HEK293T (cell line): ENCODE data around the gene LIPC.

Experiments used
- CTCF ChIA-PET: fragments of 350-600 bp; formaldehyde crosslinking; extraction: SDS; loops from one replicate; lab custom pipeline; 2021; ENCODE audit warnings: antibody characterized with exemption, inconsistent platforms; lab: Yijun Ruan, JAX
- POLR2A ChIA-PET: fragments of 350-600 bp; formaldehyde crosslinking; extraction: SDS; loops from one replicate; lab custom pipeline; 2020; ENCODE audit warnings: antibody characterized with exemption, inconsistent platforms; lab: Yijun Ruan, JAX
- DNase-seq: peaks from one replicate; pipeline ENCODE4 v3.0.0; 2012; ENCODE audit warnings: mixed read lengths; ENCODE audit errors: extremely low spot score
- ARNT ChIP-seq: fragments of 450-650 bp; IDR thresholded peaks from 2 replicates; pipeline ENCODE4 v1.6.1; 2017; ENCODE audit warnings: mild to moderate bottlenecking
- BHLHE40 ChIP-seq: fragments of 450-650 bp; IDR thresholded peaks from 2 replicates; pipeline ENCODE4 v1.6.1; 2016; ENCODE audit warnings: mild to moderate bottlenecking, moderate library complexity, borderline replicate concordance
- CTBP1 ChIP-seq: fragments of 450-650 bp; IDR thresholded peaks from 2 replicates; pipeline ENCODE4 v1.6.1; 2016; ENCODE audit warnings: borderline replicate concordance
- ELF4 ChIP-seq: fragments of 450-650 bp; IDR thresholded peaks from 2 replicates; pipeline ENCODE4 v1.6.1; 2017; ENCODE audit warnings: antibody characterized with exemption
- FOXA1 ChIP-seq: fragments of 450-650 bp; IDR thresholded peaks from 2 replicates; pipeline ENCODE4 v1.6.1; 2016; ENCODE audit warnings: mild to moderate bottlenecking
- FOXK2 ChIP-seq: fragments of 450-650 bp; IDR thresholded peaks from 2 replicates; pipeline ENCODE4 v1.6.1; 2016; ENCODE audit warnings: mild to moderate bottlenecking
- FOXM1 ChIP-seq: fragments of 450-650 bp; IDR thresholded peaks from 2 replicates; pipeline ENCODE4 v1.6.1; 2017; ENCODE audit warnings: mild to moderate bottlenecking, borderline replicate concordance
- HDGF ChIP-seq: fragments of 450-650 bp; IDR thresholded peaks from 2 replicates; pipeline ENCODE4 v1.6.1; 2017; ENCODE audit warnings: antibody characterized with exemption, borderline replicate concordance
- L3MBTL2 ChIP-seq: fragments of 450-650 bp; conservative IDR thresholded peaks from 2 replicates; pipeline ENCODE4 v1.6.1; 2016; ENCODE audit warnings: mild to moderate bottlenecking
- LEF1 ChIP-seq: fragments of 450-650 bp; IDR thresholded peaks from 2 replicates; pipeline ENCODE4 v1.6.1; 2017; ENCODE audit warnings: mild to moderate bottlenecking, borderline replicate concordance
- NFRKB ChIP-seq: fragments of 450-650 bp; IDR thresholded peaks from 2 replicates; pipeline ENCODE4 v1.6.1; 2016; ENCODE audit warnings: mild to moderate bottlenecking, moderate library complexity
- PKNOX1 ChIP-seq: fragments of 450-650 bp; IDR thresholded peaks from 2 replicates; pipeline ENCODE4 v1.6.1; 2016
- SP1 ChIP-seq: fragments of 450-650 bp; IDR thresholded peaks from 2 replicates; pipeline ENCODE4 v1.6.1; 2017
- SUZ12 ChIP-seq: fragments of 450-650 bp; IDR thresholded peaks from 2 replicates; pipeline ENCODE4 v1.6.1; 2016; ENCODE audit warnings: mild to moderate bottlenecking
- TARDBP ChIP-seq: fragments of 450-650 bp; IDR thresholded peaks from 2 replicates; pipeline ENCODE4 v1.6.1; 2016
- ZNF384 ChIP-seq: fragments of 450-650 bp; IDR thresholded peaks from 2 replicates; pipeline ENCODE4 v1.6.1; 2016

Gene LIPC

DNA sequence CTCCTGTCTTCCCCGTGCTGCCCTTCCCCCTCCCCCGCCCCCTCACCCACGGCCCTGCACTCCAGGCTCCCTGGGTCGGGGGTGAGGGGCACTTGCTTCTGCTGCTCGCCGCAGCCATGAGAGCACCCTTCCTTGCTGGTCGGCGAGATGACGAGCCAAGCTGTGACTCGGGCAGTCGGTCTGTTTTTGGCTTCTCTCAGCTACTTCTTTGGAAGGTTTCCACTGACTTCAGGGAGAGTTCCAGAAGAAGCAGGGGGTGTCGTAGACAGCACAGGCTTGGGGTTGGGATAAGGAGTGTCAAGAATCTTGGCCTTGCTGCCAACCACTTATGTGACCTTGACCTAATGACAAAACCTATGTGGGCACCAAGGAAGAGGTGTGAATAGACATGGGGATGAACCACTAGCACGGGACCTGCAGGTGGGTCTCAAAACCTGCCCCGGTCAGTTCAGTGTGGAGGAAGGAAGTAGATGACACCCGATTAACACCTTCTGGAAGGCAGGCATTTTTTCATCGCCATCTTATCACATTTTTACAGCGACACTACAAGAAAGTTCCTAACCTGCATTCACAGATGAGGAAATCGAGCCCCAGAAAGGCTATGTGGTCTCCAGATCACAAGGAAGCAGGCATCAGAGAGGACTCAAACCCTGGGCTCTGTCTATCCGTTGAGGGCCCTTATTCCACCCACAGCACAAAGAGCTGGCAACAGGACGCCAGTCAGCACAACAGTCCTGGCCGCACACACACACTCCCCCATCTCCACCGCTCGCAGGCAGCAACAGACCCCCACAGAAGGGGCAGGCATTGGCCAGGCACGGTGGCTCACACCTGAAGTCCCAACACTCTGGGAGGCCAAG, 120.9 kb downstream of the LIPC start:
- no peak for DNase-seq
- ChIA-PET CTCF (no interaction called here), POLR2A (no interaction called here)
- no peak for TF ChIP-seq SUZ12

DNA sequence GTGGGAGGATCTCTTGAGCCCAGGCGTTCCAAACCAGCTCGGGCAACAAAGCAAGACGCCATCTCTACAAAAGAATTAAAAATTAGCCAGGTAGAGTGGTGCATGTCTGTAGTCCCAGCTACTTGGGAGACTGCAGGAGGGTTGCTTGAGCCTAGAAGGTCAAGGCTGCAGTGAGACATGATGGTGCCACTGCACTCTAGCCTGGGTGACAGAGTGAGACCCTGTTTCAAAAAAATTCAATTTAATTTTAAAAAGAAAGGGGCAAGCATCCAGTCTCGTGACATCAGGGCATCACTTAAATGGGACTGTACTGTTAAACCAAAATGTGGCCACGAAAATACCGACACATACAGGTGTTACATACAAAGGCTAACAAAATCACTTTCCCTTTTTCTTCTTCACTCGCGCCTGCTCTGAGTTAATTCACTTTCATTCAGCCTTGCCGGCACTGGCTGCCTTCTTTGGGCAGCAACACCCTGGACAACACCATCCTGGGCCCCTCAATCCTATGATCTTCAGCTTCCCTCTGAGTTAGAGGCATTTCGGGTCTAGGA, 121.7 kb downstream of the LIPC start:
- ChIA-PET CTCF (no interaction called here), POLR2A (no interaction called here)
- DNase-seq = no peak
- no peak for TF ChIP-seq L3MBTL2
- TF ChIP-seq ZNF384 = no peak
- no peak for TF ChIP-seq BHLHE40
- TF ChIP-seq ELF4 = no peak
- no peak for TF ChIP-seq HDGF
- TF ChIP-seq FOXK2 = no peak
- no peak for TF ChIP-seq TARDBP

DNA sequence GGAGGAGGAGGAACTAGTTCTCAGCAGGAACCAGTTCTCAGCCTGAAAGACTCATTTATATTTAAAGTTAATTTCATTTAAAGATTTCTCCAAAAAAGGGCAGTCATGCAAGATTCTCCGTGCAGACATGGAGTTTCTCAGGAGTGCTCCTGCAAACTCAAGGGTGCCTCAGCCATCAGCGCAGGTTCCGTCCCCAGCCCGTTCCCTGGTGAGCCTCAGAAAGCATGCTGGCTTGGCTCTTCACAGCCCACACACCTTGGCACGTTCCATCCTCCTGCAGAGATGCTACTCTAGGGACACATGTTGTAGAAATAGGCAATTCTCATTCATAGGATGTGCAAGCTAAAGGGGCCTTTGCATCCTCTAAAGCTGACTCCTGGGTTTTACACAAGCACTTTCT, 123.0 kb downstream of the LIPC start:
- CTCF ChIA-PET = no interaction called here
- DNase-seq = no peak
- TF ChIP-seq SUZ12 = no peak
- no peak for TF ChIP-seq ZNF384
- no peak for TF ChIP-seq NFRKB
- TF ChIP-seq ELF4 = no peak
- no peak for TF ChIP-seq HDGF
- TF ChIP-seq SP1 = no peak
- TF ChIP-seq L3MBTL2 = no peak
- TF ChIP-seq ARNT = no peak
- TF ChIP-seq FOXM1 = no peak
- no peak for TF ChIP-seq CTBP1

GRCh38 chr15:58555162-58556027, 123.6 kb downstream of the LIPC start:
- POLR2A ChIA-PET = no interaction called here
- TF ChIP-seq LEF1 = no peak
- no peak for DNase-seq
- CTCF ChIA-PET = no interaction called here

More for the DNA sequence above, 123.0 kb downstream of the LIPC start:
- POLR2A ChIA-PET = no interaction called here

DNA sequence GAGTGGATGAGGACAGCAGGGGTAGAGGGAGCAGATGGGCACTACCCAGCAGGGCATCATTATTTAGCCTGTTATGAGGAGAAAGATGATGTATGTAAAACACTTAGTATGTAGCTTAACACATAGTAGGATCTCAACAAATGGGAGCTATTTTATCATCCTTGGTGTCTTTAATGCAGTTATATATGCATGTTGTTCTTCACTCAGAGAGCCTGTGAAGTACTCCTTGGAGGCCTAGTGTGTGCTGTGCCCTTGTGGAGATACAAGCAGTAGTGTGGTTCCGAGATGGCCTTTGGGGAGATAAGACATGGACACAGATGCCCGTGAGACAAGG, 124.2 kb downstream of the LIPC start:
- no peak for DNase-seq
- TF ChIP-seq TARDBP (no peak), FOXK2 (no peak), FOXM1 (no peak), NFRKB (no peak), LEF1 (no peak), ARNT (no peak), BHLHE40 (no peak), PKNOX1 (no peak), HDGF (no peak), CTBP1 (no peak), L3MBTL2 (no peak), SP1 (no peak)
- ChIA-PET CTCF (no interaction called here), POLR2A (no interaction called here)

DNA sequence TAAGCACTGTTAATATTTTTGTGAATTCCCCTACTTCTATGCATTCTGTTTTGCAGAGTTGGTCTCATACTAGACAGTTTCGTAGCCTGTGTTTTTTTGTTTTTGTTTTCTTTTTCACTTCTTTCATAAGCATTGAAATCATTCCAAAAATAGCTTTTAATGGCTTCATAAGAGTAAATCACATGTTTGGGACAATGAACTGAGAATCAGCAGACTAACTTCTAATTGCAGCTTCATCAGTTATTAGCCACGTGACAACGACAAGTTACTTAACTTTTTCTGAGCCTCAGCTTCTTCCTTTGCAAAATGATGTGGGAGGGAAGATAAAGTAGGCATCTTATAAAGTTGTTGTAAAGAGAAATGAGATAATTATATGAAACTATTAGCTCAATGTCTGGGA, 124.8 kb downstream of the LIPC start:
- DNase-seq = no peak
- ChIA-PET CTCF (no interaction called here), POLR2A (no interaction called here)
- TF ChIP-seq L3MBTL2 (no peak), FOXK2 (no peak), FOXM1 (no peak), ELF4 (no peak), SP1 (no peak), ARNT (no peak), NFRKB (no peak), SUZ12 (no peak), HDGF (no peak), BHLHE40 (no peak), CTBP1 (no peak), PKNOX1 (no peak)

GRCh38 chr15:58558777-58559176, 127.0 kb downstream of the LIPC start:
- ChIA-PET CTCF (no interaction called here), POLR2A (no interaction called here)
- TF ChIP-seq L3MBTL2 = no peak
- TF ChIP-seq NFRKB = no peak
- TF ChIP-seq FOXA1 = no peak
- no peak for TF ChIP-seq SUZ12
- TF ChIP-seq FOXM1 = no peak
- TF ChIP-seq CTBP1 = no peak
- TF ChIP-seq HDGF = no peak
- no peak for TF ChIP-seq ZNF384
- no peak for TF ChIP-seq BHLHE40
- no peak for TF ChIP-seq FOXK2
- TF ChIP-seq ARNT = no peak
- no peak for TF ChIP-seq ELF4
- TF ChIP-seq SP1 = no peak
- no peak for TF ChIP-seq LEF1
- TF ChIP-seq PKNOX1 = no peak
- no peak for TF ChIP-seq TARDBP
- no peak for DNase-seq
